GM21576 (cell line): ENCODE results near the gene GGT6.

Experiments used
- ATAC-seq: cut with Tn5 transposase; IDR thresholded peaks from one replicate; pipeline ENCODE4 v1.9.1; 2021; ENCODE audit warnings: mild to moderate bottlenecking, moderate library complexity; ENCODE audit not compliant: unreplicated experiment

The GGT6 gene

GRCh38 chr17:4527566-4528125 is 32.7 kb downstream of the GGT6 start:
- ATAC-seq, result no peak

GRCh38 chr17:4527134-4527533 is 33.2 kb downstream of the GGT6 start:
- no peak for ATAC-seq

GRCh38 chr17:4525691-4526397 is 34.5 kb downstream of the GGT6 start:
- no peak for ATAC-seq

- ATAC-seq, result no peak
These were observed 36.4 kb downstream of the GGT6 start for GRCh38 chr17:4523946-4524345.

GRCh38 chr17:4522661-4523060 is 37.7 kb downstream of the GGT6 start:
- ATAC-seq, result no peak

- ATAC-seq, result no peak
These were observed 39.3 kb downstream of the GGT6 start for GRCh38 chr17:4520894-4521600.

GRCh38 chr17:4520060-4520893 is 40.1 kb downstream of the GGT6 start:
- ATAC-seq, result no peak

- ATAC-seq, result no peak
These were observed 41.0 kb downstream of the GGT6 start for GRCh38 chr17:4519361-4519788.

GRCh38 chr17:4518901-4519300 is 41.5 kb downstream of the GGT6 start:
- no peak for ATAC-seq

GRCh38 chr17:4516735-4517134 is 43.6 kb downstream of the GGT6 start:
- ATAC-seq, result no peak

- no peak for ATAC-seq
These were observed 44.9 kb downstream of the GGT6 start for GRCh38 chr17:4515501-4515900.

GRCh38 chr17:4514779-4515178 is 45.6 kb downstream of the GGT6 start:
- no peak for ATAC-seq

GRCh38 chr17:4514206-4514605 is 46.2 kb downstream of the GGT6 start:
- no peak for ATAC-seq

- no peak for ATAC-seq
These were observed 47.0 kb downstream of the GGT6 start for GRCh38 chr17:4513113-4514032.

- no peak for ATAC-seq
These were observed 47.9 kb downstream of the GGT6 start for GRCh38 chr17:4512156-4513112.

GRCh38 chr17:4511199-4511932 is 49.0 kb downstream of the GGT6 start:
- ATAC-seq, result no peak

GRCh38 chr17:4510618-4510941 is 49.8 kb downstream of the GGT6 start:
- ATAC-seq, result no peak

- no peak for ATAC-seq
These were observed 50.3 kb downstream of the GGT6 start for GRCh38 chr17:4509923-4510617.
